ENCODE data around the gene BPHL. TPM values are rescaled to one million over a fixed set of nuclear protein-coding genes. Genes with fewer than 3 reads are reported as not detected.

The BPHL gene
- 10 to 100 TPM; 14.2 to 14.9 TPM for total RNA-seq
- polyA plus RNA-seq = 10 to 100 TPM in 1 of 2 donors, 1 to 10 TPM in 1; 6.0 to 11.7 TPM
- long read RNA-seq, donor 1, transcript BPHL-203 (7 exons, 1,928 nt) = major isoform, 9 of 10 reads
- long read RNA-seq, donor 1, partial matches to known transcripts = 0 of 10 reads
- long read RNA-seq, donor 1, other reads (novel, unspliced or antisense) = 0 of 10 reads
- long read RNA-seq, donor 2, transcript BPHL-203 (7 exons, 1,928 nt) = major isoform, 6 of 7 reads
- long read RNA-seq, donor 2, partial matches to known transcripts = 0 of 7 reads
- long read RNA-seq, donor 2, other reads (novel, unspliced or antisense) = 0 of 7 reads
- long read RNA-seq, donor 3, transcript BPHL-203 (7 exons, 1,928 nt) = major isoform, 7 of 7 reads
- long read RNA-seq, donor 3, partial matches to known transcripts = 0 of 7 reads
- long read RNA-seq, donor 3, other reads (novel, unspliced or antisense) = 0 of 7 reads
- long read RNA-seq, donor 4, transcript BPHL-203 (7 exons, 1,928 nt) = major isoform, 6 of 7 reads
- long read RNA-seq, donor 4, partial matches to known transcripts = 0 of 7 reads
- long read RNA-seq, donor 4, other reads (novel, unspliced or antisense) = 0 of 7 reads
- long read RNA-seq, donor 5, transcript BPHL-203 (7 exons, 1,928 nt) = major isoform, 14 of 51 reads
- long read RNA-seq, donor 5, partial matches to known transcripts = 35 of 51 reads
- long read RNA-seq, donor 5, other reads (novel, unspliced or antisense) = 0 of 51 reads

- peak within 1 kb of the TSS; percentile 67 for H3K4me3 ChIP-seq
- H3K27me3 ChIP-seq (ENCODE audit: control insufficient read depth in 3 of 3, insufficient read depth in 3 of 3, low read length in 2 of 3) = no peaks in the 10 kb centered on the region
- ATAC-seq (ENCODE audit: insufficient read depth, low FRiP score) (peak; percentile 100), DNase-seq (peak; percentile 97 to 98 (median 98))
- TF ChIP-seq CTCF (IDR thresholded peaks at IDR 0.05; ENCODE audit: control extremely low read depth, extremely low read depth) = no peak
- peaks cover 0 to 13% (median 4%) of the 10 kb centered on the region in 5 donors for H3K4me1 ChIP-seq (ENCODE audit: control insufficient read depth in 5 of 5, insufficient read depth in 5 of 5, low read length in 5 of 5)
- WGBS, 2 donors = 0 to 1% methylated on average over 83 to 89 of the region's 89 CpGs
- peak within 1 kb of the TSS; percentile 98 to 100 for H3K27ac ChIP-seq (ENCODE audit: low read depth in 1 of 2, low read length in 1 of 2)
- peak within 1 kb of the TSS; percentile 86 to 87 for H3K9ac ChIP-seq (ENCODE audit: insufficient read depth in 1 of 2, low read length in 2 of 2)
- no peaks in the 10 kb centered on the region for H3K9me3 ChIP-seq (ENCODE audit: control insufficient read depth in 4 of 4, insufficient read depth in 3 of 4, low read length in 3 of 4)
- H3K36me3 ChIP-seq (ENCODE audit: control insufficient read depth in 4 of 4, insufficient read depth in 4 of 4, low read length in 4 of 4) = peaks cover under 1 to 13% (median 8%) of the 10 kb centered on the region in 4 donors
Measured at GRCh38 chr6:3118353-3119039, at the start of gene BPHL. BPHL (plus strand) TSS chr6:3118711; CDS start chr6:3118741, 30 bp downstream.

DNA sequence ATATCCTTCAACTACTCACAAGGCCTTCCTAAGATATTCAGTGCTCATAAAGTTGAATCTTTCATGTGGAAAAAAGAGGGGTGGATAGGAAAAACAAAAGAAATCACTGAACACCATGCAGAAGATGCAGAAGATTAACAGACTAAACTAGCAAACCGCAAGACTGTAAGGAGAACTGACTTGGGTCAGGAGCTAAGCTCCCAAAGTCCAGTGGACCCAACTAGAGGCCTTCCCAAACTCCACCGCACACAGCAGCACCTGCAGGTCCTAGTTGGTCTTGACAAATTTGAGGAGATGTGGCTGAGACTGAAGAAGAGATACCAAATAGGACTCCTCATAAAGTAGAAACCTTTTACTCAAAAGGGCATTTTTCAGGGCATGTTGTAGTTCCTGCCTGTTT, 46.9 kb upstream of the BPHL start:
- Histone ChIP-seq H3K4me3 (no peak overlapping the region), H3K9me3 (ENCODE audit: control insufficient read depth in 4 of 4, insufficient read depth in 3 of 4, low read length in 3 of 4) (no peaks in the 10 kb centered on the region), H3K27ac (ENCODE audit: low read depth in 1 of 2, low read length in 1 of 2) (no peak overlapping the region), H3K27me3 (ENCODE audit: control insufficient read depth in 3 of 3, insufficient read depth in 3 of 3, low read length in 2 of 3) (no peaks in the 10 kb centered on the region), H3K36me3 (ENCODE audit: control insufficient read depth in 4 of 4, insufficient read depth in 4 of 4, low read length in 4 of 4) (no peaks in the 10 kb centered on the region), H3K9ac (ENCODE audit: insufficient read depth in 1 of 2, low read length in 2 of 2) (no peak overlapping the region), H3K4me1 (ENCODE audit: control insufficient read depth in 5 of 5, insufficient read depth in 5 of 5, low read length in 5 of 5) (peaks cover 0 to 20% (median 4%) of the 10 kb centered on the region in 5 donors)
- no peak for ATAC-seq (ENCODE audit: insufficient read depth, low FRiP score)
- TF ChIP-seq CTCF (IDR thresholded peaks at IDR 0.05; ENCODE audit: control extremely low read depth, extremely low read depth) = no peak
- WGBS, 2 donors = 90 to 95% methylated on average over 2 of the region's 2 CpGs
- no peak for DNase-seq

GRCh38 chr6:3072798-3073197, 45.7 kb upstream of the BPHL start:
- peak; percentile 58 to 71 (median 71) for DNase-seq
- Histone ChIP-seq H3K36me3 (ENCODE audit: control insufficient read depth in 4 of 4, insufficient read depth in 4 of 4, low read length in 4 of 4) (peaks cover 4 to 10% (median 8%) of the 10 kb centered on the region in 4 donors), H3K27me3 (ENCODE audit: control insufficient read depth in 3 of 3, insufficient read depth in 3 of 3, low read length in 2 of 3) (no peaks in the 10 kb centered on the region), H3K27ac (ENCODE audit: low read depth in 1 of 2, low read length in 1 of 2) (no peak overlapping the region), H3K4me1 (ENCODE audit: control insufficient read depth in 5 of 5, insufficient read depth in 5 of 5, low read length in 5 of 5) (peaks cover 0 to 20% (median 4%) of the 10 kb centered on the region in 5 donors), H3K4me3 (no peak overlapping the region), H3K9me3 (ENCODE audit: control insufficient read depth in 4 of 4, insufficient read depth in 3 of 4, low read length in 3 of 4) (no peaks in the 10 kb centered on the region), H3K9ac (ENCODE audit: insufficient read depth in 1 of 2, low read length in 2 of 2) (no peak overlapping the region)
- no peak for TF ChIP-seq CTCF (IDR thresholded peaks at IDR 0.05; ENCODE audit: control extremely low read depth, extremely low read depth)
- ATAC-seq (ENCODE audit: insufficient read depth, low FRiP score) = no peak
- 74 to 88% methylated on average over 7 of the region's 7 CpGs for WGBS, 2 donors

All from lung (tissue), 16 donors.